ENCODE data around the gene IL4. TPM values are rescaled to one million over a fixed set of nuclear protein-coding genes. Genes with fewer than 3 reads are reported as not detected.

IL4 gene
- total RNA-seq, 1 experiment from 2014 or later: not detected

GRCh38 chr5:132729896-132730295 is 56.1 kb downstream of the IL4 start:
- intact Hi-C loops (cut with micrococcal nuclease; ENCODE audit: unreplicated experiment): no loop called here
- no peaks in the 10 kb centered on the region for H3K4me1 Mint-ChIP-seq (ENCODE audit: low read depth, unreplicated experiment)
- no peak overlapping the region for H3K27ac Mint-ChIP-seq (ENCODE audit: unreplicated experiment)
- no peaks in the 10 kb centered on the region for H3K36me3 Mint-ChIP-seq (ENCODE audit: insufficient read depth, unreplicated experiment)
- H3K9me3 Mint-ChIP-seq (ENCODE audit: low read depth, unreplicated experiment): no peaks in the 10 kb centered on the region
- no peak for TF ChIP-seq CTCF (IDR thresholded peaks at IDR 0.05; ENCODE audit: unreplicated experiment)
- no TSS peak for BruUV-seq (replicated peaks)
- CTCF ChIA-PET: no interaction called here
- H3K4me3 Mint-ChIP-seq (ENCODE audit: low read depth, unreplicated experiment): no peak overlapping the region
- no peaks in the 10 kb centered on the region for H3K27me3 Mint-ChIP-seq (ENCODE audit: unreplicated experiment)
- no peak for DNase-seq

Other genes starting within 250 kb of the IL4 start
- gene IRF1, start 183.2 kb upstream of the IL4 start, total RNA-seq (2022): 64.0 and 82.4 TPM in 2 replicates
- not detected in 2 replicates for gene IL5, start 130.5 kb upstream of the IL4 start, total RNA-seq (2022)
- 35.9 and 36.2 TPM in 2 replicates for gene RAD50, start 117.0 kb upstream of the IL4 start, total RNA-seq (2022)
- gene IL13, start 15.8 kb upstream of the IL4 start, total RNA-seq (2022): not detected in 2 replicates
- 17.5 and 18.9 TPM in 2 replicates for gene KIF3A, start 63.6 kb downstream of the IL4 start, total RNA-seq (2022)
- gene CCNI2, start 73.4 kb downstream of the IL4 start, total RNA-seq (2022): 3.3 and 3.4 TPM in 2 replicates
- 40.4 and 48.5 TPM in 2 replicates for gene SEPTIN8, start 103.2 kb downstream of the IL4 start, total RNA-seq (2022)
- 0.78 and 0.88 TPM in 2 replicates for gene SOWAHA, start 139.3 kb downstream of the IL4 start, total RNA-seq (2022)
- gene SHROOM1, start 156.7 kb downstream of the IL4 start, total RNA-seq (2022): 24.5 and 27.0 TPM in 2 replicates
- gene GDF9, start 192.5 kb downstream of the IL4 start, total RNA-seq (2022): 0.61 and 0.94 TPM in 2 replicates
- 678 and 719 TPM in 2 replicates for gene UQCRQ, start 192.7 kb downstream of the IL4 start, total RNA-seq (2022)
- gene LEAP2, start 199.7 kb downstream of the IL4 start, total RNA-seq (2022): 2.3 and 2.8 TPM in 2 replicates

Measured in Calu3 (cell line).